Measurements from ENCODE around the gene MDC1.

GRCh38 chr6:30670760-30671527, 46.1 kb downstream of the MDC1 start:
- peak; percentile 46; the same call in 1 of the 2 replicates for TF ChIP-seq CTCF (conservative IDR thresholded peaks at IDR 0.05; ENCODE audit: low read length)
- no peak for TF ChIP-seq EZH2phosphoT487 (IDR thresholded peaks at IDR 0.05; ENCODE audit: borderline replicate concordance)

Measured in Loucy (cell line).